ENCODE results near the gene DENND1B. TPM values are rescaled to one million over a fixed set of nuclear protein-coding genes. Genes with fewer than 3 reads are reported as not detected.

The DENND1B gene
- total and polyA plus RNA-seq, 2 experiments from 2014 or later, result 9.2 to 21.3 TPM

DNA sequence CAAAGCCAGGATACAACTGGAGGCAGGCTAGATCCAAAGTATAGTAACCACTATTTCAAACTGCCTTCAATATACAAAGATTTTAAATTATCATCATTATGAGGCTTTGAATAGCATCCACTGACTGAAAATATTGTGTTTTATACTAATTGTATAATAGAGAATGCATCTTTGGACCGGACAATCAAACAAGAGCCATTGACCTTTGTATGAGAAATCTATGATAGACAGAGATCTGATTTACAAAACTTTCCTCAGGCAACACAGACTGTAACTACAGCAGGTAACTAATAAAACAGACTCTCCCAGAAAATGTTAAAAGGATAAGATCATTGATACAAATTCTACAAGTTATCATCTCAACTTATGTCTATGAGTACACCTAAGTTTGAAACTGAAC, 152.9 kb downstream of the DENND1B start:
- no peak overlapping the region for H3K9ac ChIP-seq
- no peak overlapping the region for H3K27ac ChIP-seq
- H4K20me1 ChIP-seq (ENCODE audit: insufficient read depth), result no peaks in the 10 kb centered on the region
- no peaks in the 10 kb centered on the region for H3K4me1 ChIP-seq (ENCODE audit: insufficient read depth)
- H3K4me2 ChIP-seq (ENCODE audit: unreplicated experiment), result no peak overlapping the region
- no peaks in the 10 kb centered on the region for H3K79me2 ChIP-seq (ENCODE audit: insufficient read depth)
- H3K9me2 ChIP-seq (ENCODE audit: insufficient read depth), result no peaks in the 10 kb centered on the region
- no peaks in the 10 kb centered on the region for H3K27me3 ChIP-seq (replicated peaks; ENCODE audit: insufficient read depth)
- no peaks in the 10 kb centered on the region for H3K9me3 ChIP-seq (ENCODE audit: low read depth)
- H2AFZ ChIP-seq, result no peak overlapping the region
- WGBS, 2 experiments (ENCODE audit: low coverage in 1 of 2, low lambda C conversion rate in 2 of 2, missing lambda C conversion rate in 2 of 2), result 98 to 100% methylated on average over 1 of the region's 1 CpG
- no peaks in the 10 kb centered on the region for H3K36me3 ChIP-seq (ENCODE audit: low read depth)
- TF ChIP-seq EZH2 (IDR thresholded peaks at IDR 0.05; ENCODE audit: insufficient read depth, poor library complexity, severe bottlenecking) (no peak), EZH2phosphoT487 (IDR thresholded peaks at IDR 0.05; ENCODE audit: insufficient read depth, low read depth) (no peak)
- no peaks in the 10 kb centered on the region for H3F3A ChIP-seq (ENCODE audit: insufficient read depth)
- no peak overlapping the region for H3K4me3 ChIP-seq
- no peak for DNase-seq
- in situ Hi-C loops (cut with MboI), result loop anchor here (25.0 kb wide), 2 partner anchors 840 to 1065 kb away; no protein-coding TSS in a partner anchor

DNA sequence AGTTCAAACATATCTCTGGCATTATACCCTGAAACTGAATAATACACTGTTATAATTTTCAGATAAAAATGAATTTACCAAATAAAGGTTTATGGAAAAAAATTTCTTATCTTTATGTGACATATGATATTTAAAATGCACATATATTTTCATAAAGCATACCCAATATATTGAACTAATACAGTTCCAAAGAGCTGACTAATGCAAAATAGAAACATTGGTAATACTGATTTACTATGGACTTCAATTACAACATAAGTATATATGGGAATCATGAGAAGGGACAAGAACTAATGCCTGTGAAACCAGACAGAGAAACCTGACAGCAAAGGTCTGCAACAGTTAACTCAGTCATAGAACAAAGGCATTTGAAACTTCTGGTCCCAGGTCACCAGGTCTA, 153.5 kb downstream of the DENND1B start:
- H2AFZ ChIP-seq, result no peak overlapping the region
- no peaks in the 10 kb centered on the region for H3F3A ChIP-seq (ENCODE audit: insufficient read depth)
- H3K4me1 ChIP-seq (ENCODE audit: insufficient read depth), result no peaks in the 10 kb centered on the region
- no peak overlapping the region for H3K4me2 ChIP-seq (ENCODE audit: unreplicated experiment)
- no peaks in the 10 kb centered on the region for H3K79me2 ChIP-seq (ENCODE audit: insufficient read depth)
- no peak overlapping the region for H3K9ac ChIP-seq
- DNase-seq, result no peak
- H3K4me3 ChIP-seq, result no peak overlapping the region
- no peaks in the 10 kb centered on the region for H3K9me2 ChIP-seq (ENCODE audit: insufficient read depth)
- in situ Hi-C loops (cut with MboI), result loop anchor here (25.0 kb wide), 2 partner anchors 841 to 1066 kb away; no protein-coding TSS in a partner anchor
- TF ChIP-seq EZH2phosphoT487 (IDR thresholded peaks at IDR 0.05; ENCODE audit: insufficient read depth, low read depth) (no peak), EZH2 (IDR thresholded peaks at IDR 0.05; ENCODE audit: insufficient read depth, poor library complexity, severe bottlenecking) (no peak)
- H4K20me1 ChIP-seq (ENCODE audit: insufficient read depth), result no peaks in the 10 kb centered on the region
- H3K9me3 ChIP-seq (ENCODE audit: low read depth), result no peaks in the 10 kb centered on the region
- H3K36me3 ChIP-seq (ENCODE audit: low read depth), result no peaks in the 10 kb centered on the region
- H3K27me3 ChIP-seq (replicated peaks; ENCODE audit: insufficient read depth), result no peaks in the 10 kb centered on the region
- no peak overlapping the region for H3K27ac ChIP-seq

DNA sequence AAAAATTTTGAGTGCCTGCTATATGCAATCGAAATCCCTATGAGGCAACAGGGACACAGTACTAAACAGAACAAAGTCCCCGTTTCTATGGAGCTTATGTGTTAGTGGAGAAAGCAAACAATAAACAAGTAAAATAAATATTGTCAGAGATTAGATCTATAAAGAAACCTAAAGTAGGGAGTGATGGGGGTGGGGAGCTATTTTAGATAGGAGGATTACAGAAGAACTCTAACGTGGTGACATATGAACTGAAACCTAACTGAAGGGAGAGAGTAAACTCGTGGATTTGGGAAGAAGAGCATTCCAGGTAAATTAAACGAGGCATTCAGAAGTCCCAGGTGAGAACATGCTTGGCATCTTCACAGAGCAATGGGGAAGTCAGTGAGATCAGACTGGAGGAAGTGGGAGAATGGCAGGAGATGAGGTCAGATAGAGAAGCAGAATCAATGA, 154.5 kb downstream of the DENND1B start:
- Histone ChIP-seq H3K4me3 (no peak overlapping the region), H3K27me3 (replicated peaks; ENCODE audit: insufficient read depth) (no peaks in the 10 kb centered on the region), H3K79me2 (ENCODE audit: insufficient read depth) (no peaks in the 10 kb centered on the region), H3K4me1 (ENCODE audit: insufficient read depth) (no peaks in the 10 kb centered on the region), H3K9me2 (ENCODE audit: insufficient read depth) (no peaks in the 10 kb centered on the region), H3K9me3 (ENCODE audit: low read depth) (no peaks in the 10 kb centered on the region), H4K20me1 (ENCODE audit: insufficient read depth) (no peaks in the 10 kb centered on the region), H3K9ac (no peak overlapping the region), H3K4me2 (ENCODE audit: unreplicated experiment) (no peak overlapping the region), H3K36me3 (ENCODE audit: low read depth) (no peaks in the 10 kb centered on the region), H2AFZ (no peak overlapping the region), H3K27ac (no peak overlapping the region), H3F3A (ENCODE audit: insufficient read depth) (no peaks in the 10 kb centered on the region)
- no peak for TF ChIP-seq EZH2phosphoT487 (IDR thresholded peaks at IDR 0.05; ENCODE audit: insufficient read depth, low read depth)
- no peak for TF ChIP-seq EZH2 (IDR thresholded peaks at IDR 0.05; ENCODE audit: insufficient read depth, poor library complexity, severe bottlenecking)
- no peak for DNase-seq
- 87 to 88% methylated on average over 5 of the region's 5 CpGs for WGBS, 2 experiments (ENCODE audit: low coverage in 1 of 2, low lambda C conversion rate in 2 of 2, missing lambda C conversion rate in 2 of 2)
- in situ Hi-C loops (cut with MboI), result loop anchor here (25.0 kb wide), 2 partner anchors 842 to 1067 kb away; no protein-coding TSS in a partner anchor

DNA sequence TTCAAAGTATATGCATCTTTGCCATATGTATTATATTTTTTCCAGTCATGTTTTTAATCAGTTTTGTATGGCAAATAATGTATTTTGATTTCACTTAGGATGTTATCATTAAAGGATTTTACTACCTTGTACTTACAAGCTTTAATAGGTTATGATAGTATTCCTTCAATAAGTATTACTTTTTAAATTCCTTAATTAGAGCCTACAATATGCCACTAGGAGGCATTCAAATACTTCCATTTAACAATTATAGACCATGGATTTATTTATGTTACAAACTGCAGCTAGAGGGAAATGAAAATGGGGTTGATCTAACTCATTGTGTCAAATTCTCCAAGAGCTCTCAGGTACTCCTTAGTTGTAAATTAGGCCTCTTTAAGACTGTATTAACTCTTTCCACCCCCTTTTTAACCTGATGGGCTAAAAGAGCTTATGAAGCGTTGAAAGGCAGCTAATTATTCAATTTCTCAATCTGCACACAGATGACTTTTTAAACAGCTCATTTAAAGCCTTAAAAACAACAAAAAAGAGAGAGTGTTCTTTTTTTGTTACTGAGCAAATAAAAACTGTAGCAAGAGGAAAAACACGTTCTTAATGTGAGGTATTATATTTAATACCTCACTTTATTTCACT, 156.2 kb downstream of the DENND1B start:
- Histone ChIP-seq H4K20me1 (ENCODE audit: insufficient read depth) (no peaks in the 10 kb centered on the region), H3K9me3 (ENCODE audit: low read depth) (no peaks in the 10 kb centered on the region), H3K9ac (no peak overlapping the region), H3K36me3 (ENCODE audit: low read depth) (no peaks in the 10 kb centered on the region), H3K9me2 (ENCODE audit: insufficient read depth) (no peaks in the 10 kb centered on the region), H3K27me3 (replicated peaks; ENCODE audit: insufficient read depth) (no peaks in the 10 kb centered on the region), H3K4me2 (ENCODE audit: unreplicated experiment) (no peak overlapping the region), H3F3A (ENCODE audit: insufficient read depth) (no peaks in the 10 kb centered on the region), H3K27ac (no peak overlapping the region), H3K79me2 (ENCODE audit: insufficient read depth) (no peaks in the 10 kb centered on the region), H3K4me3 (no peak overlapping the region), H3K4me1 (ENCODE audit: insufficient read depth) (no peaks in the 10 kb centered on the region), H2AFZ (no peak overlapping the region)
- in situ Hi-C loops (cut with MboI), result loop anchor here (10.0 to 25.0 kb wide), 3 partner anchors 246 to 1068 kb away; no protein-coding TSS in a partner anchor
- DNase-seq, result peak; percentile 56
- WGBS, 2 experiments (ENCODE audit: low coverage in 1 of 2, low lambda C conversion rate in 2 of 2, missing lambda C conversion rate in 2 of 2), result 8 to 9% methylated on average over 2 of the region's 2 CpGs
- TF ChIP-seq EZH2phosphoT487 (IDR thresholded peaks at IDR 0.05; ENCODE audit: insufficient read depth, low read depth) (no peak), EZH2 (IDR thresholded peaks at IDR 0.05; ENCODE audit: insufficient read depth, poor library complexity, severe bottlenecking) (no peak)
